Heart left ventricle (tissue), 16 donors: ENCODE results near the gene FAM217B. TPM values are rescaled to one million over a fixed set of nuclear protein-coding genes. Genes with fewer than 3 reads are reported as not detected.
A peak's percentile ranks its signal among the peaks of the same experiment; 100 is the strongest.
"Not testable (repeated sequence)": the region's sequence is repeated elsewhere in the genome, so short reads cannot be mapped to it uniquely, and the experiment has no call there.

ENCODE experiments used
- ATAC-seq, 4 donors: fragments of 200-7000 bp; cut with Tn5 transposase; one replicate each; pipeline ENCODE4 v1.9.1; 2020 to 2022; ENCODE audit warnings: moderate library complexity in 4 of 4, mild to moderate bottlenecking in 3 of 4, moderate number of reproducible peaks in 1 of 4
- DNase-seq, 5 donors: peaks; one replicate each; pipeline ENCODE4 v3.0.0-alpha.2; 2020
- H3K27ac ChIP-seq, 12 donors: fragments of 200-600 bp; sonication (generic) in 4 of 12; one replicate each; pipeline versions ENCODE4 v1.5.0 to v1.8.0; 2016 to 2022; ENCODE audit warnings: mild to moderate bottlenecking in 2 of 12
- H3K27me3 ChIP-seq, 9 donors: fragments of 200-600 bp; sonication (generic) in 2 of 9; one replicate each; pipeline versions ENCODE4 v1.5.1 to v1.8.0; 2016 to 2022; ENCODE audit warnings: mild to moderate bottlenecking in 3 of 9
- H3K36me3 ChIP-seq, 9 donors: fragments of 200-600 bp; sonication (generic) in 2 of 9; one replicate each; pipeline versions ENCODE4 v1.5.0 to v1.8.0; 2018 to 2022; ENCODE audit warnings: mild to moderate bottlenecking in 2 of 9
- H3K4me1 ChIP-seq, 12 donors: fragments of 200-600 bp; sonication (generic) in 4 of 12; one replicate each; pipeline versions ENCODE4 v1.5.0 to v1.8.0; 2016 to 2022; ENCODE audit warnings: mild to moderate bottlenecking in 3 of 12
- H3K4me3 ChIP-seq, 12 donors: fragments of 200-600 bp; sonication (generic) in 4 of 12; one replicate each; pipeline versions ENCODE4 v1.5.0 to v1.8.0; 2017 to 2022; ENCODE audit warnings: mild to moderate bottlenecking in 9 of 12, moderate library complexity in 4 of 12
- H3K9me3 ChIP-seq, 12 donors: fragments of 200-600 bp; sonication (generic) in 4 of 12; one replicate each; pipeline versions ENCODE4 v1.5.0 to v1.8.0; 2016 to 2022; ENCODE audit warnings: mild to moderate bottlenecking in 1 of 12
- CTCF ChIP-seq, 12 donors: fragments of 200-600 bp; sonication (generic) in 4 of 12; IDR thresholded peaks; one replicate each; pipeline versions ENCODE4 v1.5.0 to v1.8.0; 2018 to 2022; ENCODE audit warnings: antibody characterized with exemption in 12 of 12, mild to moderate bottlenecking in 5 of 12
- POLR2A ChIP-seq, 2 donors: fragments of 450-650 bp; IDR thresholded peaks; one replicate each; pipeline ENCODE4 v1.6.1; 2017; ENCODE audit warnings: antibody characterized with exemption in 2 of 2, mild to moderate bottlenecking in 2 of 2, moderate library complexity in 2 of 2
- WGBS, 4 donors: extraction: QIAGEN DNeasy Blood & Tissue Kit in 2 of 4; methylation state at CpG; one replicate each; pipeline versions ENCODE4 v1.1.5 to v1.1.7; 2013 to 2018; 5-methylcytosine and 5-hydroxymethylcytosine counted together
- intact Hi-C, 10 donors: fragments of 100-400 bp; cut with DNase I; formaldehyde crosslinking; loops; one replicate each; pipeline versions ENCODE4 v1.11.1 to v1.14.2; 2022
- polyA plus RNA-seq, 2 donors: library from polyadenylated mRNA; stranded (reverse); fragments of 200-250 nt; gene quantifications; one replicate each; pipeline ENCODE4 v1.2.3, GENCODE V29; 2013
- total RNA-seq, 9 donors: library from RNA; depleted of rRNA in 2 of 9; stranded (reverse); fragments of >200 nt in 2 of 9; fragmentation: NEBNext Ultra II Directional in 3 of 9; extraction: Animal tissue kit (Norgen Biotek cat#: 25700) in 3 of 9; gene quantifications; one replicate each; pipeline versions ENCODE4 v1.1.0 to v1.2.4, GENCODE V29; 2016 to 2023
- donor health status: ischemic (EF 13 %, LVEDD 7.1; RV severe dilation, severe dysfunction).
- donor health status: healthy with polysubstance abuse.
- donor health status: DM: no; HTN: yes; CAD: no.
- donor health status: DM: no; HTN: no; CAD: no.
- donor health status: ischemic (EF 25% LVEDD 6.9; RV normal size, moderate dysfunction).
- donor health status: ischemic (EF 25% LVEDD 5.7; RV mildly dilated, moderate dysfunction).
- donor health status: healthy.
- donor health status: DM: yes; HTN: yes; CAD: no.
- donor health status: ischemic (EF 35%, LVEDD 5.7; RV mildly dilated, moderate dysfunction).
- donor health status: nonischemic (EF 11% LVEDD 7.7; RV severe dilation, severe dysfunction).
- donor health status: DM: yes; HTN: yes; CAD: no.
- donor health status: PGD.
- donor health status: ischemic (EF 29% LVEDD 5.4; RV normal size, mild dysfunction).
- donor health status: nonischemic (EF 23%, LVEDD 6.1; RV moderate dilation, normal function).

FAM217B gene
- total and polyA plus RNA-seq, 11 donors: 5.8 to 38.0 (median 24.7) TPM

GRCh38 chr20:59954718-59955117 lies 14.5 kb downstream of the FAM217B start:
- Histone ChIP-seq H3K4me3 (no peak overlapping the region), H3K4me1 (no peaks in the 10 kb centered on the region), H3K27me3 (no peaks in the 10 kb centered on the region), H3K9me3 (no peaks in the 10 kb centered on the region), H3K27ac (no peak overlapping the region), H3K36me3 (peaks cover 0 to 34% (median 9%) of the 10 kb centered on the region in 9 donors)
- ATAC-seq (no peak), DNase-seq (no peak)
- 91 to 95% (median 94%) methylated on average over 4 of the region's 4 CpGs for WGBS, 4 donors
- TF ChIP-seq POLR2A (IDR thresholded peaks at IDR 0.05) (no peak), CTCF (IDR thresholded peaks at IDR 0.05) (no peak)
- intact Hi-C loops: no loop called here

GRCh38 chr20:59955131-59955796 lies 15.1 kb downstream of the FAM217B start:
- TF ChIP-seq POLR2A (IDR thresholded peaks at IDR 0.05) (no peak), CTCF (IDR thresholded peaks at IDR 0.05) (peak in 9 of 12 donors; percentile 16 to 44 (median 29))
- no peak overlapping the region for H3K4me3 ChIP-seq
- H3K27me3 ChIP-seq: no peaks in the 10 kb centered on the region
- H3K4me1 ChIP-seq: no peaks in the 10 kb centered on the region
- 72 to 78% (median 75%) methylated on average over 8 of the region's 8 CpGs for WGBS, 4 donors
- no peaks in the 10 kb centered on the region for H3K9me3 ChIP-seq
- H3K27ac ChIP-seq: no peak overlapping the region
- DNase-seq (no peak), ATAC-seq (peak in 3 of 4 donors; percentile 52 to 65 (median 54))
- intact Hi-C loops: no loop called here
- H3K36me3 ChIP-seq: peaks cover 0 to 29% (median 9%) of the 10 kb centered on the region in 9 donors

DNA sequence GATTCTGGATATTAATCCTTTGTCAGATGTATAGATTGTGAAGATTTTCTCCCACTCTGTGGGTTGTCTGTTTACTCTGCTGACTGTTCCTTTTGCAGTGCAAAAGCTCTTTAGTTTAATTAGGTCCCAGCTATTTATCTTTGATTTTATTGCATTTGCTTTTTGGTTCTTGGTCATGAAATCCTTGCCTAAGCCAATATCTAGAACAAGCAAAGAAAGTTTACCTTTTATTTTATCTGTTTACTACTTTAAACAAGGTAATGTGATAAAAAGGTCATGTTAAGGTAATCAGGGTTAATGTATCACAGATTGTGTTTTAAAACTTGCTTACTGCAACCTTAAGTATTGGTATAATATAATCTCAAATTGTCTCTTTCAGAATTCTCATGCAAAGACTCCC lies 17.4 kb downstream of the FAM217B start:
- DNase-seq, H3K4me3 ChIP-seq, H3K9me3 ChIP-seq, H3K27me3 ChIP-seq, H3K4me1 ChIP-seq, H3K27ac ChIP-seq, H3K36me3 ChIP-seq, intact Hi-C loops, ATAC-seq: not testable (repeated sequence)

DNA sequence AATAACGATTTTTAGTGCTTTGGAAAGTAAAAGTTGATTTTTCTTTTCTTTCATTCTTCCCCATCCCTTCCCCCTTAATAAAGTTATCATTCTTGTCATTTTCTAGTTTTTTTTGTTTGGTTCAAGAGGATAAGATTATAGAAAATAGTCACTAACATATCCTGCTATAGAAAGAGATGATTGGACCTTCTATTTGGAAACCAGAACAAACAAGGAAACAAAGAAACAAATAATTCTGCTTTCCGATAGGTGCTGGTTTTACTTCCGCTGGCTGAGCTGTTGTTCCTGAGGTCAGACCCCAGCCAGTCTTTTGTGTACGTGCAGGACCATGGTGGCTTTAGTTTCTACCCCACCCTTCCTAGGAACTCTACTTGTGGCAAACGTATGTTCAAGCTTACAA lies 17.9 kb downstream of the FAM217B start, which contains the start of gene CDH26:
Gene CDH26 (plus strand): TSS at position 301 of the 400 bp plus-strand sequence. CDS start 304 bp downstream, outside the sequence.
- Histone ChIP-seq H3K4me3 (no peak within 1 kb of the TSS), H3K36me3 (peaks cover 0 to 8% (median 0%) of the 10 kb centered on the region in 9 donors), H3K27me3 (no peaks in the 10 kb centered on the region), H3K9me3 (no peaks in the 10 kb centered on the region), H3K27ac (no peak within 1 kb of the TSS), H3K4me1 (no peaks in the 10 kb centered on the region)
- TF ChIP-seq CTCF (IDR thresholded peaks at IDR 0.05) (no peak), POLR2A (IDR thresholded peaks at IDR 0.05) (no peak)
- DNase-seq (no peak), ATAC-seq (no peak)
- WGBS, 4 donors: 84 to 92% (median 89%) methylated on average over 5 of the region's 5 CpGs
- intact Hi-C loops: no loop called here

DNA sequence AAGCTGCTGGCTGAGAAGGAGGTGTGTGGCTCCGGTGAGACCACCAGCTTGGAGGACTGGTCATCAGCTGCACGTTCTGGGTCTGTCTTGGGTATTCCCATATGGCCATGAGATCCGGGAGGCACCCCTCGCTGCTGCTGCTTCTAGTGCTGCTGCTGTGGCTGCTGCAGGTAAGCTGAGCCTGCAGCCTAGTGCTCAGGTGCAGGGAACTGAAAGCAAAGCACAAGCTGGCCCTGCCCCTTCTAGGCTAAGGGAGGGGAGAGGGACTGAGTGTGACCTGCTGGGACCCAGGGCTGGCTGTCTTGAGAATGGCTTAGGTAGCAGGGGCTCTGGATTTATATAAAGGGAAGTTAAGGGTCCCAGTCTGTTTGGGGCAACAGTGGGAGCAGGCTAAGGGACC lies 18.4 kb downstream of the FAM217B start:
- H3K9me3 ChIP-seq: no peaks in the 10 kb centered on the region
- H3K36me3 ChIP-seq: peaks cover 0 to 8% (median 0%) of the 10 kb centered on the region in 9 donors
- WGBS, 4 donors: 90 to 97% (median 93%) methylated on average over 4 of the region's 4 CpGs
- ATAC-seq (no peak), DNase-seq (no peak)
- no peaks in the 10 kb centered on the region for H3K27me3 ChIP-seq
- H3K4me1 ChIP-seq: no peaks in the 10 kb centered on the region
- no peak overlapping the region for H3K27ac ChIP-seq
- intact Hi-C loops: no loop called here
- no peak overlapping the region for H3K4me3 ChIP-seq
- TF ChIP-seq POLR2A (IDR thresholded peaks at IDR 0.05) (no peak), CTCF (IDR thresholded peaks at IDR 0.05) (no peak)
